Smooth muscle cell of the brain vasculature (primary cell): Measurements from ENCODE around the gene SMC1B.
"Not testable (repeated sequence)": the region's sequence is repeated elsewhere in the genome, so short reads cannot be mapped to it uniquely, and the experiment has no call there.

Experiments used
- DNase-seq: peaks from one replicate; pipeline ENCODE4 v3.0.0-alpha.2; 2012; ENCODE audit warnings: low read depth, low spot score

The SMC1B gene

DNA sequence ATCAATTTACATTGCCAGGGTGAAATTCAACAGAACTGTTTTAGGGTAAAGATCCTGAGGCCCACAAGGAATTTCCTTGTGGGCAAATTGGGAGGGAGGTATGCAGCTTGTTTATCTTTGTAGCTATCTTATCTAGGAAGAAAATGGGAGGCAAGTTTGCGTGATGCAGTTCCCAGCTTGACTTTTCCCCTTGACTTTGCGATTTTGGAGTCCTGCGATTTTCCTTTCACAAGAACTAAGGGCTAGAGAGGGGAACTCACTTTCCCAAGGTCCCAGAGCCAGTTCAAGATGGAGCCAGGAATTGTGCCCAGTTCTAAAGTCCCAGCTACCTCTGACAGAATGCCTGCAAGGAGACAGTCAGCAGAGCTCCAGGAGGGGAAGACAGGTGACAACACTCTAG lies 30.8 kb upstream of the SMC1B start:
- DNase-seq: no peak

DNA sequence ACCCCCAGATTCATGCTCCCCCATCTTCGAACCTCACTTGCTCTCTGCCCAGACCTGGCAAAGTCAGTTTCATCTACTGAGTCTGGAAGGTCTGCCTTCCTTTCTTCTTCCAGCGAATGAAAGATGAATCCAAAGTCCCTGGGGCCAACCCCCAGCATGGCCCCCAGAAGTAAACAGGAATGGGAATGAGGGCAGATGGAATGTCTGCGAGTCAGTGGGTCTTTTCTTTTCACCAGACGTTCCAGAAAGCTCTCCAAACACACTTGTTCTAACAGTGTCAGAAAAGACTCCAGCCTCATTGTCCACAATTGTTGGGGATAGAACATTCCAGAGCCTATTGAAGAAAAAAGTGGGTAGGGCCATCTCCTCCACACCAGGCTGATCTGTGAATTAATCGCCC lies 28.7 kb upstream of the SMC1B start:
- DNase-seq: no peak

GRCh38 chr22:45441138-45441537 lies 27.7 kb upstream of the SMC1B start:
- DNase-seq: no peak

DNA sequence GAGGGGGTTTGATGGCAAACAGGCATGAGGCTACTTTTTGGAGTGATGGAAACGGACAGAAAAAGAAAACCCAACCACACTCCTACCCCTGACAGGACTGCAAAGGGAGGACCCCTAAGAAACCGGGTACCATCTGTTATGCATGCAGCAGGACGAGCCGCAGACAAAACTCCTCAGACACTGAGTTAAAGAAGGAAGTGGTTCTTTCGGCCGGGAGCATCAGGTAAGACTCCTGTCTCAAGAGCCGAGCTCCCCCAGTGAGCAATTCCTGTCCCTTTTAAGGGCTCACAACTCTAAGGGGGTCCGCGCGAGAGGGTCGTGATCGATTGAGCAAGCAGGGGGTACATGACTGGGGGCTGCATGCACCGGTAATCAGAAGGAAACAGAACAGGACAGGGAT lies 27.3 kb upstream of the SMC1B start:
- DNase-seq: not testable (repeated sequence)

GRCh38 chr22:45438336-45438735 lies 24.9 kb upstream of the SMC1B start:
- DNase-seq: no peak

GRCh38 chr22:45436871-45437517 lies 23.6 kb upstream of the SMC1B start:
- not testable (repeated sequence) for DNase-seq

- peak; percentile 83 for DNase-seq
Measured at GRCh38 chr22:45435544-45436139, 22.2 kb upstream of the SMC1B start.

GRCh38 chr22:45434981-45435380 lies 21.6 kb upstream of the SMC1B start:
- DNase-seq: no peak

- no peak for DNase-seq
Measured at GRCh38 chr22:45430871-45431270, 17.5 kb upstream of the SMC1B start.

- DNase-seq: no peak
Measured at GRCh38 chr22:45429981-45430775, 16.8 kb upstream of the SMC1B start.

DNA sequence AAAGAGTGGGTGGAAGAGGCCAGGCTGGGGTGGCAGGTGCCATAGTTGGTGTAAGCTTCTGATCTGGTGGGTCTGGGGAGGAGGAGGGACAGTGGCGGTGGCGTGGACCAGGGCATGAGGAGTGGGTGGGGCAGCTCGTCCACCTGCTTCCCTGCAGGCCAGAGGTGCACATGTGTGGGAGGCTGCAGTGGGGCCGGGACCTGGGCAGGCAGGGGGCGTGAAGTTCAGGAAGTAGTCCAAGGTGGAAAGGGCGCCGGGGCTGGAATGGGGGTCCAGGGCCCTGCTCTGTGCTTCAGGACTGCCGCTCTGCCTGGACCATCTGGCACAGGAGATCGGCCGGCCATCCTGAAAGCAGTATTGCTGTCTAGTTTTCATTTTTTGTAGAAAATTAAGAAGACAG lies 16.0 kb upstream of the SMC1B start:
- no peak for DNase-seq

DNA sequence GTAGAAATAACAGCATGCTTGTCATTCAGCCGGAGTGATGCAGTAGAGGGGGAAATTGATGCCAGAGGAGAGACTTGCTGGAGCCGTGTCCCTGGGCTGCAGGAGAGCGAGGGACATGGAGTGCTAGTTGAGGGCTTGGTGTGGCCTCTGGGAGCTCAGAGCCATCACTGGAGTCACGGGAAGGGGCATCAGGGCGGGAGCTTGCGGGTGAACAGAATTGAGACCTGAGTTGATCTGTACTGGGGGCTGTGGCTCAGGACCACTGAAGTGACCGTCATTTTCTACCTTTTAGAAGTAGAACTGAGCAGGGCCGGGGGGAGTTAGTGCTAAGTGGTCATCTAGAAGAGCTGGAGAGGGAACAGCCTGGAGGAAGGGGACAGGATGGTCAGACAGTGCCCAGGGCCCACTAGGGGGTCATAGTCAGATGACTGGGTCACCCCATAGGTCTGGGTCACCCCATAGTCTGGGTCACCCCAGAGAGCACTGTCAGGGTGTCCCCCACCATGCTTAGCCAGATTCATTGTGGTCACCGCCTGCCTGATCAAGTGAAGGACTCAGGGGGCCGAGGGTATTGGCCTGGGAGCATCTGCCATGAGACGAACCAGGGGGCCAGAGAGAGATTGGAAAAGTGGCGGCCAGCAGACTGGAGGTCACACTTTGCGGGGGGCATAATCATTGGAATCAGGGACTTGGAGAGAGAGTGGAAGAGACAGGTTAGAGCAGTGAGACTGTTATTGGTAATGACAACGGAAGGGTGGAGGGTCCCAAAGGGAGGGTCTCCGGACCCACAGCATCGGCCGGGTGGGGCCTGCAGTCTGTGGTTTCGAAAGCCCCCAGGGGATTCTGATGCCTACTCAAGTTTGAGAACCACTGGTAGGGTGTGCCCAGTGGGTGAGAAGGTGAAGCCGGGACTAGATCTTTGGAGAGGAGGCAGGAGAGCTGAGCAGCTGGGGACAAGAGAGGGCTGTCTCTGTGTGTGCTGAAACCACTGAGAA lies 15.3 kb upstream of the SMC1B start:
- no peak for DNase-seq

- DNase-seq: no peak
Measured at GRCh38 chr22:45427114-45427513, 13.7 kb upstream of the SMC1B start.

GRCh38 chr22:45426387-45426786 lies 13.0 kb upstream of the SMC1B start:
- DNase-seq: no peak

DNA sequence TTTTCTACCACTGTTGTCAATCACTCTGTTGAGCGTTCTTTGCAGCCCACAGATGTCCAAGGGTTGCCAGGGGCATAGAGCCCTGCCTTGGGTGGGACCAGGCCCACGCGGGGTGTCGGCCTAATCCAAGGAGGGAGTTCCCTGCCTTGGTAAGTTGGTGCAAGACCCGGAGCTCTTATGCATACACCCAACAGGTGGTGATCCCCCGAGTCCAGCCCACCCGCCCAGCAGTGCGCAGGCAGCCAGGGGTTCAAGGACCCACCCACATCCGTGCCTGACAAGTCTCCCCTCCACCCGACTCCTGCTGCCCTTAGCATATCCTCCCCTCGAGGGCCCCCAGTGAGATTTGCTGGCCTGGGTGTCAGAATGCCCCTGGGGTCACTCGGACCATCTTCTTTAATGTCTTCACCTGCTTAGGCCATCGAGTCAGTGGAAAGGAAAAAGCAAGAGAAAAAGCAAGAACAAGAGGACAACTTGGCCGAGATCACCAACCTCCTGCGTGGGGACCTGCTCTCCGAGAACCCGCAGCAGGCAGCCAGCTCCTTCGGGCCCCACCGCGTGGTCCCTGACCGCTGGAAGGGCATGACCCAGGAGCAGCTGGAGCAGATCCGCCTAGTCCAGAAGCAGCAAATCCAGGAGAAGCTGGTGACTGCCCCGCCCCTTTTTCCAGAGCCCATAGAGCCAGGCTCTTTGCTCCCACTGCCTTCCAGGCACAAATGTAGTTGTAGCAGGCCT lies 12.3 kb upstream of the SMC1B start:
- DNase-seq: no peak

- DNase-seq: no peak
Measured at GRCh38 chr22:45425101-45425500, 11.7 kb upstream of the SMC1B start.

DNA sequence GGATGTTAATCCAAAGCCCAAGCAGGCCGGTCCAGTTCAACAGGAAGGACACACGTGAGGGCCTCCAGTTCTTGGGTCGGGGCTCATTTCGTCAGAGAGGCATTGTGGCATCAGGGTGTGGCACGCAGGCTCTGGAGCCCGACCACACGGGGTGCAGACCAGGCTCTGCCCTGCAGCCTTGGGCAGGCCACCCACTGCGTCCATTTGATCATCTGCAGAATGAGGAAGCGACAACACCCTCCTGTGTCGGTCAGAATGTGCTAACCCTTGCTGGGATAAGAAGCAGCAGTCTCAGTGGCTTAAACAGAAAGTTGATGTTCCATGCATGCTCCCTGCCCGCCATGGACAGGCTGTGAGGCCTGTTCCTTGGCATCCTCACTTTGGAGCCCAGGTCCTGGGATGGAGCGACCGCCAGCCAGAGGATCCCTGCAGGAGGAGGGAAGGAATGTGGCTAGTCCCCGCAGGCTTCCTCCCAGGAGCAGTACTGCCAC lies 10.9 kb upstream of the SMC1B start:
- no peak for DNase-seq

DNA sequence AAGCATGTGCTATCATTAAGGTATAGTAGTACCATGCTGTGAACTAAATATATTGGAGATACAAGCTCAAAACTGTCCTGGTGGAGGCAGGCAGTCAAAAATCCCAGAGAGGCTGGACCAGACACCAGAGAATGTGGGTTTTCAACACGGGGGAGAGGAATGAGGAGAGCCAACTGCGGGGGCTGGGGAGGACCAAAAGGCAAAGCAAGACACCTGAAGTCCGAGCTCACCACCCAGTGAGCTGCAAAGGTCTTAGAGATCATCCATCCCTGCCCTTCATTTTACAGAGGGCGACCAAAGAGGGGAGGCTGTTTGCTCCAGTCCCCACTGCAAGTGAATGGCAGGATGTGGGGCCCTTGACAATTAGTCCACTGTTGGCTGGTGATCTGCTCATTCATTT lies 10.1 kb upstream of the SMC1B start:
- DNase-seq: no peak

- no peak for DNase-seq
Measured at GRCh38 chr22:45422237-45422983, 9.0 kb upstream of the SMC1B start.
